Measurements from ENCODE around the gene SAPCD2.

Gene SAPCD2

GRCh38 chr9:137075275-137075775 lies 5.0 kb upstream of the SAPCD2 start:
- Histone ChIP-seq H3K36me3 (peaks cover 18% of the 10 kb centered on the region), H3K27me3 (ENCODE audit: insufficient read depth, low read depth, severe bottlenecking) (no peaks in the 10 kb centered on the region), H3K27ac (no peak overlapping the region), H3K9me3 (ENCODE audit: severe bottlenecking) (no peaks in the 10 kb centered on the region), H3K4me3 (ENCODE audit: low read depth, low read length) (no peak overlapping the region)
- no peak for TF ChIP-seq CTCF (IDR thresholded peaks at IDR 0.05; ENCODE audit: low read depth, low read length)
- no peak for DNase-seq

GRCh38 chr9:137074657-137075274 lies 4.4 kb upstream of the SAPCD2 start:
- no peaks in the 10 kb centered on the region for H3K27me3 ChIP-seq (ENCODE audit: insufficient read depth, low read depth, severe bottlenecking)
- TF ChIP-seq CTCF (IDR thresholded peaks at IDR 0.05; ENCODE audit: low read depth, low read length), result no peak
- H3K36me3 ChIP-seq, result peaks cover 13% of the 10 kb centered on the region
- no peak overlapping the region for H3K4me3 ChIP-seq (ENCODE audit: low read depth, low read length)
- H3K27ac ChIP-seq, result no peak overlapping the region
- H3K9me3 ChIP-seq (ENCODE audit: severe bottlenecking), result no peaks in the 10 kb centered on the region
- DNase-seq, result no peak

- DNase-seq, result no peak
- TF ChIP-seq CTCF (IDR thresholded peaks at IDR 0.05; ENCODE audit: low read depth, low read length), result no peak
- H3K27me3 ChIP-seq (ENCODE audit: insufficient read depth, low read depth, severe bottlenecking), result no peaks in the 10 kb centered on the region
- no peak overlapping the region for H3K4me3 ChIP-seq (ENCODE audit: low read depth, low read length)
- H3K27ac ChIP-seq, result no peak overlapping the region
- H3K36me3 ChIP-seq, result peaks cover 6% of the 10 kb centered on the region
- H3K9me3 ChIP-seq (ENCODE audit: severe bottlenecking), result no peaks in the 10 kb centered on the region
These were observed 3.6 kb upstream of the SAPCD2 start for GRCh38 chr9:137073992-137074399.

GRCh38 chr9:137071282-137071681 lies 925 bp upstream of the SAPCD2 start:
- H3K27ac ChIP-seq, result peak overlapping the region; percentile 92
- TF ChIP-seq CTCF (IDR thresholded peaks at IDR 0.05; ENCODE audit: low read depth, low read length), result no peak
- H3K9me3 ChIP-seq (ENCODE audit: severe bottlenecking), result no peaks in the 10 kb centered on the region
- DNase-seq, result no peak
- H3K27me3 ChIP-seq (ENCODE audit: insufficient read depth, low read depth, severe bottlenecking), result no peaks in the 10 kb centered on the region
- H3K4me3 ChIP-seq (ENCODE audit: low read depth, low read length), result peak overlapping the region; percentile 62
- peaks cover 15% of the 10 kb centered on the region for H3K36me3 ChIP-seq

GRCh38 chr9:137070906-137071275 lies 534 bp upstream of the SAPCD2 start:
- peak overlapping the region; percentile 62 for H3K4me3 ChIP-seq (ENCODE audit: low read depth, low read length)
- 0 out of 2 replicates have a peak, but pooled peaks have one; percentile 11 for TF ChIP-seq CTCF (IDR thresholded peaks at IDR 0.05; ENCODE audit: low read depth, low read length)
- peak; percentile 73 for DNase-seq
- no peaks in the 10 kb centered on the region for H3K9me3 ChIP-seq (ENCODE audit: severe bottlenecking)
- peaks cover 19% of the 10 kb centered on the region for H3K36me3 ChIP-seq
- H3K27me3 ChIP-seq (ENCODE audit: insufficient read depth, low read depth, severe bottlenecking), result no peaks in the 10 kb centered on the region
- H3K27ac ChIP-seq, result peak overlapping the region; percentile 92
